Natural killer cell (primary cell): ENCODE data around the gene ARSG. TPM values are rescaled to one million over a fixed set of nuclear protein-coding genes. Genes with fewer than 3 reads are reported as not detected.

Experiments
- ATAC-seq, 3 donors: fragments of 150-1000 bp in 2 of 3; fragments of 200-7000 bp in 1 of 3; cut with Tn5 transposase; 1 replicate in 1 of 3; 2 replicates in 2 of 3; pipeline ENCODE4 v1.10.0; 2021; ENCODE audit warnings: mild to moderate bottlenecking in 2 of 3, moderate library complexity in 2 of 3
- DNase-seq, 2 donors: peaks; one replicate each; pipeline versions ENCODE4 v3.0.0 to v3.0.0-alpha.2; 2013 to 2021; ENCODE audit warnings: mixed read lengths in 1 of 2
- H3K27ac ChIP-seq: one replicate; pipeline ENCODE4 v1.5.1; 2013; ENCODE audit warnings: mild to moderate bottlenecking, low read length
- H3K27me3 ChIP-seq: one replicate; pipeline ENCODE4 v1.6.1; 2013; ENCODE audit warnings: low read length; ENCODE audit not compliant: control insufficient read depth, insufficient read depth
- H3K36me3 ChIP-seq: one replicate; pipeline ENCODE4 v1.6.1; 2013; ENCODE audit warnings: low read length; ENCODE audit not compliant: control insufficient read depth, insufficient read depth
- H3K4me1 ChIP-seq: one replicate; pipeline ENCODE4 v1.6.1; 2013; ENCODE audit warnings: low read length; ENCODE audit not compliant: control insufficient read depth, insufficient read depth
- H3K4me3 ChIP-seq: one replicate; pipeline ENCODE4 v1.5.1; 2013; ENCODE audit warnings: low read length
- H3K9me3 ChIP-seq: one replicate; pipeline ENCODE4 v1.6.1; 2013; ENCODE audit warnings: low read length; ENCODE audit not compliant: control insufficient read depth, insufficient read depth
- H3K27ac Mint-ChIP-seq, 2 donors: one replicate each; pipeline ENCODE4 v1.8.0; 2022; ENCODE audit warnings: mild to moderate bottlenecking in 2 of 2, mixed read lengths in 2 of 2, moderate library complexity in 1 of 2
- H3K27me3 Mint-ChIP-seq, 2 donors: one replicate each; pipeline ENCODE4 v1.8.0; 2022; ENCODE audit warnings: low read depth in 2 of 2, mixed read lengths in 2 of 2
- H3K36me3 Mint-ChIP-seq: one replicate; pipeline ENCODE4 v1.8.0; 2022; ENCODE audit warnings: mixed read lengths
- H3K4me1 Mint-ChIP-seq, 2 donors: one replicate each; pipeline ENCODE4 v1.8.0; 2022; ENCODE audit warnings: mixed read lengths in 2 of 2
- H3K4me3 Mint-ChIP-seq: one replicate; pipeline ENCODE4 v1.8.0; 2022; ENCODE audit warnings: mild to moderate bottlenecking, moderate library complexity, mixed read lengths
- H3K9me3 Mint-ChIP-seq, 2 donors: one replicate each; pipeline ENCODE4 v1.8.0; 2022; ENCODE audit warnings: mixed read lengths in 2 of 2
- WGBS: methylation state at CpG from one replicate; pipeline ENCODE4 v1.1.7; 2013; ENCODE audit warnings: missing lambda C conversion rate; ENCODE audit not compliant: insufficient coverage; 5-methylcytosine and 5-hydroxymethylcytosine counted together
- intact Hi-C: fragments of 100-400 bp; cut with micrococcal nuclease; formaldehyde crosslinking; loops from one replicate; pipeline ENCODE4 v1.14.2; 2022
- total RNA-seq, 4 donors: library from RNA; stranded (reverse); fragments of 120-200 nt in 1 of 4; gene quantifications; one replicate each; pipeline versions ENCODE4 v1.2.3 to v1.2.4, GENCODE V29; 2013 to 2022
- TF ChIP-seq, protein P1 (sequence below): fragments of 200-600 bp; IDR thresholded peaks from one replicate; pipeline ENCODE4 v1.8.0; 2022; ENCODE audit warnings: antibody characterized with exemption

The ARSG gene
- total RNA-seq, 3 donors from 2014 or later (not counting 1 experiment from before 2014, with no cell fraction given), result 34.8 to 52.3 (median 39.3) TPM

DNA sequence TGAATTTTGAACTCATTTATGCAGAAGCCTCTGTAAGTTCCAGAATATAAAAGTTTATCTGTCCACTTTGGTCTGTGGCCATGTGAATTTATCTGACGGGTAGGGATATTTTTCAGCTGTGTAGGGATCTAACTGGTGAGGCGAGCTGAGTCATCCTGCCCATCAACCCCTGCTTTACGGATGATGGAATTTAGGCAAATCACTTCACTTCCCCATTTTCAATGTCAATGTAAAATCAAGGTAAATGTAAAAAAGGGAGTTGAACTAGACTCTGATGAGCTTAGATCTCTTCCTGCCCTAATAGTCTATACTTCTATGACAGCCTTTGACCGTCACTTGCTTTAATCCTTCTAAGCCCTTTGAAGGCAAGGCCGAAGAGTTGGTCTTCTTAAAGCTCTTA lies 2.9 kb upstream of the ARSG start:
- Histone ChIP-seq H3K9me3 (no peaks in the 10 kb centered on the region), H3K27me3 (no peaks in the 10 kb centered on the region), H3K36me3 (no peaks in the 10 kb centered on the region), H3K4me3 (no peak overlapping the region), H3K4me1 (peaks cover 36% of the 10 kb centered on the region), H3K27ac (peak overlapping the region; percentile 100)
- DNase-seq (no peak), ATAC-seq (no peak)
- TF ChIP-seq, protein P1, sequence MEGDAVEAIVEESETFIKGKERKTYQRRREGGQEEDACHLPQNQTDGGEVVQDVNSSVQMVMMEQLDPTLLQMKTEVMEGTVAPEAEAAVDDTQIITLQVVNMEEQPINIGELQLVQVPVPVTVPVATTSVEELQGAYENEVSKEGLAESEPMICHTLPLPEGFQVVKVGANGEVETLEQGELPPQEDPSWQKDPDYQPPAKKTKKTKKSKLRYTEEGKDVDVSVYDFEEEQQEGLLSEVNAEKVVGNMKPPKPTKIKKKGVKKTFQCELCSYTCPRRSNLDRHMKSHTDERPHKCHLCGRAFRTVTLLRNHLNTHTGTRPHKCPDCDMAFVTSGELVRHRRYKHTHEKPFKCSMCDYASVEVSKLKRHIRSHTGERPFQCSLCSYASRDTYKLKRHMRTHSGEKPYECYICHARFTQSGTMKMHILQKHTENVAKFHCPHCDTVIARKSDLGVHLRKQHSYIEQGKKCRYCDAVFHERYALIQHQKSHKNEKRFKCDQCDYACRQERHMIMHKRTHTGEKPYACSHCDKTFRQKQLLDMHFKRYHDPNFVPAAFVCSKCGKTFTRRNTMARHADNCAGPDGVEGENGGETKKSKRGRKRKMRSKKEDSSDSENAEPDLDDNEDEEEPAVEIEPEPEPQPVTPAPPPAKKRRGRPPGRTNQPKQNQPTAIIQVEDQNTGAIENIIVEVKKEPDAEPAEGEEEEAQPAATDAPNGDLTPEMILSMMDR, result no peak
- no peaks in the 10 kb centered on the region for H3K27me3 Mint-ChIP-seq
- peaks cover 65 to 66% of the 10 kb centered on the region in 2 donors for H3K4me1 Mint-ChIP-seq
- WGBS, result 70% methylated on average over 4 of the region's 5 CpGs
- peak overlapping the region; percentile 99 for H3K4me3 Mint-ChIP-seq
- no peaks in the 10 kb centered on the region for H3K9me3 Mint-ChIP-seq
- intact Hi-C loops, result no loop called here
- H3K36me3 Mint-ChIP-seq, result no peaks in the 10 kb centered on the region
- H3K27ac Mint-ChIP-seq, result peak overlapping the region; percentile 98 to 99

DNA sequence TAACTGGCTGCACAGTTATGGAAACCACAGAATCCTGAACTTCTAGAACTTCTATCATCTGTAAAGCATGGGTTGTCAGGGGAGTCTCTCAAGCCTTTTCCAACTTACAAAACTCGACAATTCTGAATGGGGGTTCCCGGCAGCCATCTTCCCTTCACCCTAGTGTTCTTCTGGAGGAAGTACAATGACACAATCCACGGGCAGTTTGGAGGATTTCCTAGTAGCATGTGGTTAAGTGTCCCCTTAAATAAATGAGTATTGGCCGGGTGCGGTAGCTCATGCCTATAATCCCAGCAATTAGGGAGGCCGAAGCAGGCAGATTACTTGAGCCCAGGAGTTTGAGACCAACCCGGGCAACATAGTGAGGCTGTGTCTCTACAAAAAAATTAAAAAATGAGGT lies 2.5 kb upstream of the ARSG start:
- intact Hi-C loops, result no loop called here
- DNase-seq, result peak in 1 of 2 donors; percentile 66

DNA sequence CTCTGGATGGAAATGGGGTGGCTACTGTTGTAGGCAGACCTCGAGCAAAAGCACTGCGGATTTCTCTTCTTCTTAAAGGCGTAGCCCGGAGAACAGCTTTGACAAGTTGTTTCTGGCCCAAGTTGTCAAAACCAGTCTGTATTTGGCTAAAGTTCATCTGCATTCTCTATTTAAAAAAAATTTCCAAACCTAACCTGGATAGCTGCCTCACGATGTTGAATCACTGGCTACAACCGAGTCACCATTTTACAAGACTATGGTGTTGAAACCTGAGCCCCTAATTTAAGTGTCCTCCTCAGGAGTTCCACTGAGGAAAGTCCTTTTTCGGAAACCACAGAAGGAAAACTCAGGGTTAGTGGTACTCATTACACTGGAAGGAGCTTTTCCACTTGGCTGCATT lies 1.8 kb upstream of the ARSG start:
- H3K4me1 Mint-ChIP-seq, result peaks cover 74% of the 10 kb centered on the region in 2 donors
- ATAC-seq (no peak), DNase-seq (peak in 1 of 2 donors; percentile 23)
- Histone ChIP-seq H3K36me3 (no peaks in the 10 kb centered on the region), H3K27ac (peak overlapping the region; percentile 100), H3K9me3 (no peaks in the 10 kb centered on the region), H3K27me3 (no peaks in the 10 kb centered on the region), H3K4me1 (peaks cover 46% of the 10 kb centered on the region), H3K4me3 (peak overlapping the region; percentile 98)
- peak overlapping the region; percentile 98 to 99 for H3K27ac Mint-ChIP-seq
- TF ChIP-seq, protein P1, result no peak
- intact Hi-C loops, result no loop called here
- H3K27me3 Mint-ChIP-seq, result no peaks in the 10 kb centered on the region
- 64% methylated on average over 7 of the region's 7 CpGs for WGBS
- H3K9me3 Mint-ChIP-seq, result no peaks in the 10 kb centered on the region
- H3K4me3 Mint-ChIP-seq, result peak overlapping the region; percentile 99
- no peaks in the 10 kb centered on the region for H3K36me3 Mint-ChIP-seq

More for the DNA sequence above, 2.5 kb upstream of the ARSG start:
- H3K4me1 ChIP-seq, result peaks cover 39% of the 10 kb centered on the region
- Mint-ChIP-seq H3K9me3 (no peaks in the 10 kb centered on the region), H3K27me3 (no peaks in the 10 kb centered on the region), H3K4me3 (peak overlapping the region; percentile 99), H3K4me1 (peaks cover 68% of the 10 kb centered on the region in 2 donors), H3K36me3 (no peaks in the 10 kb centered on the region), H3K27ac (peak overlapping the region; percentile 98 to 99)
- TF ChIP-seq, protein P1, result no peak
- no peaks in the 10 kb centered on the region for H3K9me3 ChIP-seq
- ATAC-seq, result no peak
- WGBS, result 52% methylated on average over 7 of the region's 7 CpGs
- peak overlapping the region; percentile 100 for H3K27ac ChIP-seq
- H3K27me3 ChIP-seq, result no peaks in the 10 kb centered on the region
- H3K4me3 ChIP-seq, result peak overlapping the region; percentile 98
- no peaks in the 10 kb centered on the region for H3K36me3 ChIP-seq

DNA sequence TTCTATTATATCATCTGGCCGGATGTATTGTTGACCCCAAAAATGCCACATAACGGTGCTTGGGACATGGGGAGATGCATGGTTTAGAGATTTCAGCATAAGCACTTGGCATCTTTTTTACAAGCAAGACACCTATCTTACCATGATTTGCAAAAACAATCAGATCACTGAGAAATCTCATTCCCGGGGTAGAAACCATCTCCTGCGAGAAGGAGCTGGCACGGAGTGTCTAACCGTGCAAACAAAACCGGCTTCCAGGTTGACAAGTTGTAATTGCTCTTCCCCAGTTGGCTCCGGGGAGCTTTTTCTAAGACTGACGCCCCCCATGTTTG lies 1.4 kb upstream of the ARSG start:
- Mint-ChIP-seq H3K36me3 (no peaks in the 10 kb centered on the region), H3K27ac (peak overlapping the region; percentile 98 to 99), H3K4me1 (peaks cover 74 to 75% of the 10 kb centered on the region in 2 donors), H3K9me3 (no peaks in the 10 kb centered on the region), H3K27me3 (no peaks in the 10 kb centered on the region), H3K4me3 (peak overlapping the region; percentile 99)
- H3K9me3 ChIP-seq, result no peaks in the 10 kb centered on the region
- H3K4me1 ChIP-seq, result peaks cover 49% of the 10 kb centered on the region
- no peak for DNase-seq
- TF ChIP-seq, protein P1, result no peak
- peak overlapping the region; percentile 100 for H3K27ac ChIP-seq
- no peaks in the 10 kb centered on the region for H3K36me3 ChIP-seq
- ATAC-seq, result no peak
- intact Hi-C loops, result loop anchor here (5.0 to 10.0 kb wide), 2 partner anchors 43 to 145 kb away; partner anchors contain the start of gene AMZ2
- H3K4me3 ChIP-seq, result peak overlapping the region; percentile 98
- no peaks in the 10 kb centered on the region for H3K27me3 ChIP-seq
- 5% methylated on average over 7 of the region's 9 CpGs for WGBS
